G401 (cell line): ENCODE measurements around the gene ZNF804B. TPM values are rescaled to one million over a fixed set of nuclear protein-coding genes. Genes with fewer than 3 reads are reported as not detected.
A peak's percentile ranks its signal among the peaks of the same experiment; 100 is the strongest.

Experiments
- DNase-seq: peaks from one replicate; pipeline ENCODE4 v3.0.0-alpha.2; 2015; ENCODE audit warnings: low spot score
- in situ Hi-C: cut with HindIII; loops from 2 replicates; pipeline ENCODE4 v1.10.0; 2016; ENCODE audit warnings: low sequenced_read_pairs, mixed read lengths
- total RNA-seq: library from RNA; depleted of rRNA; stranded (reverse); fragments of >200 nt; shearing (Covaris generic); gene quantifications from 2 replicates; pipeline ENCODE4 v1.2.3, GENCODE V29; 2014

The ZNF804B gene
- total RNA-seq, 1 experiment from 2014 or later: not detected

DNA sequence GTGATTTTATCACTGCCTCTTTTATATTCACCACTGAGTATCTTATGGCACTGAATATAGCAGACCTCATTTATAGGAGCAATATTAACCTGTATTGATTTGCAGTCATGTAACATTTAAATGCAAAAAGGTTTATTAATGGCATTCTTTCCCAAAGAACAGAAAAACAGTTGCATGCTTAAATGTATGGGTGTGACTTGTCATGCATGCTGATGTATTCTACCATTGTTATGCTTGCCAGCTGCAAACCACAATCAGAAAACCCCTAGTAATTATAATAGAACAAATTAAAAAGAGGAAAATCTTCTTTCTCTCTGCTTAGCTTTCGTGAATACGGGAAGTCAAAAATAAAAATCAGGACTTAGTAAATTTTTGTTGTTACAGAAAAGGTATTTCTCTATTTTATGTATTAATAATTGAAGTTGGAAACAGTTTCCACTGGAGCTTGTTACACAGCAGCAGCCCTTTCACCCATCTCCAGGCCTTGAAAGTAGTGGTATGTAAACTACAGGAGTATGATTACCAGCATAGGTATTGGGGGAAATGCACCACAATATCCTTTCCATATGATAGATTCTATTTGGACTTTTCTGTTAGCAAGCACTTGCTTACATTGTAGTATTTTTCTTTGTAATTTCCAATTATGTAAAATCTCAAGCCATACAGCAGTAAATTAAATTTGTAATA lies 183.5 kb downstream of the ZNF804B start:
- DNase-seq: no peak
- in situ Hi-C loops: no loop called here

DNA sequence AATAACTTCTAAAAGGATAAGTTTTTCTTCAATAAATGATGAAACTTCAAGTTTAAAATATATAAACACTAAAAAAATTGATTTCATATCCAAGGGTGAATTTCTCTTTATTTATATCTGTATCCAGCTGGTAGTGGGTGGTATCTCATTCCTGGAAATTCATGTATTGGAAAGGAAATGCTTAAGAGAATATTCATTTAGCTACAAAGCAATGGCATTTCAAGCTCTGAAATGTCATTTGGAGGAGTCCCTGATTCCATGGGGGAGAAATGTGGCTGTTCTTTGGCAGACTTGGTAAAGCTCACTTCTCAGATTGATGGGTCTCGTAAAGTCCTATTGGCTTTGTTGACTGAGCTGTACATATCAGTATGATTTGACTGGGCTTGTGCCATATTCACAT lies 192.3 kb downstream of the ZNF804B start:
- no peak for DNase-seq
- in situ Hi-C loops: no loop called here

DNA sequence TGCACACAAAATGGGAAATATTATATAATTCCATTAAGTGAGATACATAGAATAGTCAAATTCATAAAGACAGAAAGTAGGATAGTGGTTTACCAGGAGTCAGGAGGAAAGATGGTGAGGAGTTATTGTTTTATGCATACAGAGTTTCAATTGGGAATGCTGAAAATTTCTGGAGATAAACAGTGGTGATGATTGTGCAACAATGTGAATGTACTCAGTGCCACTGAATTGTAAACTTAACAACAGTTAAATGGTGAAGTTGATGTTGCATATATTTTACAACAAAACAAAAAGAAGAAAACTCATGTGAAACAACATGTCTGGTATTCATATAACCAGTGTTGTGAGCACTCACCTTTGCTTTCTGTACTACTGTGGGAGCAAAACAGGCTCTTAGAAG lies 204.9 kb downstream of the ZNF804B start:
- in situ Hi-C loops: no loop called here
- DNase-seq: no peak

DNA sequence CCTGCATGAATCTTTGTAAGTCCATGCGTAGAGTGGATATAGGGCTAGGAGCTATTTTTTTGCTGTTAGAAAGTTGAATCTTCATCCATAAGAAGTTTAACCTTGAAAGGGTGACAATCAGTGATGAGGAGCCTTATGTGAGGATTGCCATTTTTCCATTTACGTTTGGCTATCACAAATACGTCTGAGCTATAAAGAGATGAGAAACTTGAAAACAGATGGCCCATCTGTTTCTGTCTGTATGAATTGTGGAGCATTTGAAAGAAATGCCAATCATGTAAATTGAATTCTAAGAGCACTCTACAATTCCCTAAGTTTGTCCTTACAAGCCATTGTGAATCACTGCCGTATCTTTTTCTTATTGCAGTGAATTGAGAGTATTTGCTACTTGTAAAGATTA lies 205.9 kb downstream of the ZNF804B start:
- in situ Hi-C loops: no loop called here
- DNase-seq: no peak

DNA sequence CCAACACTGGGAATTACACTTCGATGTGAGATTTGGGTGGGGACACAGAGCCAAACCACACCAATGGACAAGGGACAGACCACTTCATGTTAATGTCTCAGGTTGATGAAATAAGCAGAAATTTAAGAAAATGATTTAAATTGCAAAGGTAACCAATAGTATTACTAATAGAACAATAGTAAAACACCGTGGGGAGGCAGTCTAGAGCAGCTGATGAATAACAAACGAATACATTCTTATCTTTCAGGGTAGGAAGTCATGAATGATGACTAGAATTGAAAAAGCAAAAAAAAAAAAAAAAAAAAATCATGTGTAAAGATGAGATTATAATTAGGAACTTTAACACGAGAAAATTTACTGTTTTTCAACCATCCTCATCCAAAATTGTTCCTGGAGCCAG lies 207.9 kb downstream of the ZNF804B start:
- DNase-seq: no peak
- in situ Hi-C loops: no loop called here

DNA sequence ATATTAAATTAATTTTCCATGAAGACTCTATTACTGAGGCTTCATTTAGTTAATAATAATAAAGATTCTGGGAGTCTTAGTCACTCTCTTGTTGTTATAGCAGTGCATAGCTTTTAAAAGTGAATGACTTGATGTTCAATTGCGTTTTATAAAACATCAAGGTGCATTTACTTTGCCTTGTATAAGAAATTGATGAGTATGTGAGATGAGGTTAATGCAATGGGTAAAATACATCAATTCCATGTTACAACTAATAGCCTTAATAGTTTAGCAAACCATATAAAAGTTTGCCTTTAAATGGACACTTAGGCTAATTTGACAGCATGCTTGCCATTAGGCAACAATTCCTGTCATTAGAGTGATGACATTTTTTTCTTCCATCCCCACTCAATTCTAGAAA lies 209.7 kb downstream of the ZNF804B start:
- no peak for DNase-seq
- in situ Hi-C loops: no loop called here

DNA sequence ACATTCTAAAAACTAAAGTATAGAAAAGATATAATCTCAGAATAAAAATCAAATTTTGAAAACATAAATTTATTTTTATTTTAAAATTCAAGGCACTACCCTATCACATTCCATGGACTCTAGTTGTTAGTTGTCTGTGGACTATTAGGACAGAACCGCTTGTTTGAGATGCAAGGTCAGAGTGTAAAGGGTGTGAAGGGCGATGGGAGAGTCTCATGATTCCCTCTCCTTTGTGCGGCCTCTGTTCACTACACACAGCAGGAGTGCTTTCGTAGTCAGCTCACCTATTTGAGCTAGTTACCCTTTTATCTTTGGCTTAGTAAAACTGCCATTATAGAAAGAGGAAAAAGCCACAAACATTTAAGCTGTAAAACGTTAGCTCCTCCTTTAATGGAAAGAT lies 225.8 kb downstream of the ZNF804B start:
- in situ Hi-C loops: no loop called here
- DNase-seq: no peak

DNA sequence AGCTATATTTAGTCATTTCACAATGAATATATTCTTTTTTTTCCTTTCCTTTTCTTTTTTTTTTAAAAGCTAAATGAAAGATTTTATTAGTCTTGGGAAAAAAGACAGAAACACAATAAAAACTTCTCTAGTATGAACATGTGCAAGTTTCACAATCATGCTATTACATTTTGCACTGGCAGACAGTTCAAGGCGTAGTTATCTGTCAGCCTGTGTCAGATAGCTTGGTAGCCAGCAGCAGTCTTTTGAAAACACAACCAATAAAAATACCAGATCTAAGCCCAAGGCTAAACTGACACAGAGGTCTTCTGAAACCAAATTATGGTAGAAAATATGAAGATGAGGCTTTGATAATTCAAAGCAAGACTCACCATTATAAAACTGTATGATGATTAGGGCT lies 241.8 kb downstream of the ZNF804B start:
- in situ Hi-C loops: no loop called here
- no peak for DNase-seq

DNA sequence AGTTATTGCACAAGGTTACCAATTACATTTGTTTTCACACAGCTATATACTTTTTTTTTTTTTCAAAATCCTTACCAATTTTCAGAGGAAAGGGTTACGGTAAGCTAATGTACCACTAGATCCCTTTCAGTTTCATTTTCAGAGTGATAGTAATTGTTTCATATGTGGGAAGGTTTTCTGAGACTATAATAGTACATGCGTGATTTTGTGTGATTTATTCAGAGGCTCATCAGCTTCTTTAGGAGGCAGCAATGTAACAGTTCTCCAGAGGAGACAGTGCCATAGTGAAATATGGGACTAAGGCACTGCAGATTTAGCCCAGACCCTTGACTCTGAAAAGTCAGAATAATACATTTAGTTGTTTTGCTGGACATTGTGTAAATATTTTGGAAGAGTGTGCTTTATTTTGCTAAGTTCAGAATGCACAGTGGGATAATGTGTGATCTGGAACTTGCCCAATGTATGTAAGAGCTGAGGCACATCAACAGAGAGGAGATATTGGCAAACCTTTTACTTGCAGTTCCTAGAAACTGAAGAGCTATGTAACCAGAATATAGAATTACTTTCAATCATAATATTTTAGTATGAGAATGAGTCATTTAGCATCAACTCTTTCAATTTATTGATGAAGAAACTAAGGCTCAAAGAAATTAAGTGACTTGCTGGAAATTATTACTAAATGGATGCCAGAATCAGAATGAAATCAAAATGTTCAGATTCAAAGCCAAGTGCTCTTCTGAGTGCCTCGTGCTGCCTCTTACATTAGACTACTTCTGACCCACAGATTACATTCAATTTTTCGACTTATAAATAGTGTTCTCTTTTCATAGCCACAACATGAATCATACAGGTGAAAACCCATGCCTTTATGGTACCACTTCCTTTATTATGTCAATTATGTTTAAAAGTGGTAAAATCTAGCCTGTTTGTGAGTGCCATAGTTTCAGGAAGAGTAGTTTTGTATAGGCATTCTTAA lies 243.8 kb downstream of the ZNF804B start:
- in situ Hi-C loops: no loop called here
- DNase-seq: peak; percentile 4

DNA sequence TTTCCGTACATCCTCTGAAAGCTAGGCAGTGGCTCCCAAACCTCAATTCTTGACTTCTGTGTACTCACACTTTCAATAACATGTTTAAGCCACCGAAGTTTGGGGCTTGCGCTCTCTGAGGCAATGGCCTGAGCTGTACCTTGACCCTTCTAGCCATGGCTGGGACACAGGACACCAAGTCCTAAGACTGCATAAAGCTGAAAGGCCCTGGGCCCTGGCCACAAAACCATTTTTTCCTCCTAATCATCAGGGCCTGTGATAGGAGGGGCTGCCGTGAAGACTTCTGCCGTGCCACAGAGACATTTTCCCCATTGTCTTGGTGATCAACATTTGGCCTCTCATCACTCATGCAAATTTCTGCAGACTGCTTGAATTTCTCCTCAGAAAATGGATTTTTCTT lies 252.5 kb downstream of the ZNF804B start:
- in situ Hi-C loops: no loop called here

DNA sequence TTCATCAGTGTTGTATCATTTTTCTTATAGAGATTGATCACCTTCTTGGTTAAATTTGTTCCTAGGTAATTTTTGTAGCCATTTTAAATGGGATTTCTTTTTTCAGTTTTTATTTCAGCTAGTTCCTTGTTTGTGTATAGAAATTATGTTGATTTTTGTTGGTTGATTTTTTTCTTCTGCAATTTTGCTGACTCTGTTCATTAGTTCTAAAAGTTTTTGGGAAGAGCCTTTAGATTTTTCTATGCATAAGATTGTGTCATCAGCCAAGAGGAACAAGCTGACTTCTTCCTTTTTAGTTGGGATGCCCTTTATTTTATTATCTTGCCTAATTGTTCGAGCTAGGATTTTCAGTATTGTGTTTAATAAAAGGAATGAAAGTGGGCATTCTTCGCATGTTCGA lies 258.2 kb downstream of the ZNF804B start:
- in situ Hi-C loops: no loop called here
- DNase-seq: no peak

More for the DNA sequence above, 252.5 kb downstream of the ZNF804B start:
- no peak for DNase-seq

DNA sequence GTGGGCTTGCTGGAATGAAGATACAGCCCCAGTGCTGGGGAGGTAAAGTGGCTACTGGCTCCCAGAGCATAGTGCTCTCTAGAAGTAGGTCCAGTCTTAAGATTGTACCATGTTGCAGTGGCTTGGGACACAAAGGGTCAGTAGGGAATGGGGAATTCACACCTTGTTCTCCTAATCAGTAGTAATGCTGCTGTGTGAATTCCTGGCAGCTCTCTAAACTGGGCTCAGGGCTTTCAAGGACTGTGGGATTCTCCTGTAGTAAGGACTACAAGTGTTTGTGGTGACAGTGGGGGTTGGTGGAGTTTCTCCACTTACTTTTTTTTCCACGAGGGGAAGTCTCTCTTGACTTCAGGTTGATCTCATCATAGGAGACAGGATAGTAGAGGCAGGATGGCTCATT lies 262.2 kb downstream of the ZNF804B start:
- in situ Hi-C loops: no loop called here
- DNase-seq: no peak

DNA sequence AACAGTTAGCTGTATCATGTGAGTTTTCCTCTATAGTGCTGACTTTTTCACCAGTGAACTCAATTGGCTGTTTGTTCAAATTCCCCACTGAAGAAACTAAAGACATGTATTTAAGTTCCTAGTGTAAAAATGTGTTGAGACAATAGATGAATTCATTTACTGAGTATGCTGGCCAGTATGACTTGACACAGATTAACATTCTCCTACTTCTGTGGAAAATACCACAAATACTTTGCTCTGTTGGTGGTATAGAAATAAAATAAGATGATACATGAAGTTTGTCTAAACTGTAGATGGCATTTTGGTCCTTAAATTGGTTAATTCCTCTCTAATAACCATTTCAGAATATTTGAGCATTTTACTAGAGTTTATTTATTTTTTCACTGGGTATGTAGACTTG lies 263.7 kb downstream of the ZNF804B start:
- DNase-seq: no peak
- in situ Hi-C loops: no loop called here

DNA sequence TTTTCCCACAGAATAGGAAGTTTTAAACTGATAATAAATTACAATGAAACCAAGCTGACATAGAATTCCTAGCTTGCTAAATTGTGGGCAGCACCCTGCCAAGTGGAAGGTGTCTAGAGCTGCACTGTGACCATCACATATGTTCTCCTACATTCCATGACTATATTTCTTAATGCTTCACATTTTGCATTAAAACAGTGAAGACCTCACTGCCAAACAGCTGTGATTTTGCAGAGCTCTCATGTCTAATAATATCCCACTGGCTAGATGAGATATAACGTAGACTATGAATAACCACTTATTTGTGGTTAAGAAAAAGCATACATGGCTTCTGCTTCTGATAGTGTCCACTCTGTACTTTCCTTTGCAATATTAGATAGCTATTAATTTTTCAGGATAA lies 264.4 kb downstream of the ZNF804B start:
- in situ Hi-C loops: no loop called here
- DNase-seq: no peak

DNA sequence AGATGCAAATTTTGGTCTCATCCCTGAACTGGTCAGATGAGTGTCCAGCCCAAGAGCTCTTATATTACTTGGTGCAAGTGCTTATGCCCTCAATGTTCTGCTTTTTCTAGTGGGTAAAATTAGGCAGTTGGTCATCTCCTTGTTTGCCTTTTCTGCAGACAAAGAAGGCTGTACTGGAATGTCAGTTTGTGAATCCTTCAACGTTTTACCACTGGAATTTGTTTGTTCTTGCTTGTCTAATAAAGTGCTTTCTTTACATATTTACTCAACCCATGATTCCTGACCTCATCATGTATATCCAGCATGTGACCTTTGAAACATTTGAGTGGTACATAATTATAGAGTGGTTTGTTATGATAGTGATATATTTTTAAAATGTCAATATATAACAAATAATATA lies 268.3 kb downstream of the ZNF804B start:
- in situ Hi-C loops: no loop called here

DNA sequence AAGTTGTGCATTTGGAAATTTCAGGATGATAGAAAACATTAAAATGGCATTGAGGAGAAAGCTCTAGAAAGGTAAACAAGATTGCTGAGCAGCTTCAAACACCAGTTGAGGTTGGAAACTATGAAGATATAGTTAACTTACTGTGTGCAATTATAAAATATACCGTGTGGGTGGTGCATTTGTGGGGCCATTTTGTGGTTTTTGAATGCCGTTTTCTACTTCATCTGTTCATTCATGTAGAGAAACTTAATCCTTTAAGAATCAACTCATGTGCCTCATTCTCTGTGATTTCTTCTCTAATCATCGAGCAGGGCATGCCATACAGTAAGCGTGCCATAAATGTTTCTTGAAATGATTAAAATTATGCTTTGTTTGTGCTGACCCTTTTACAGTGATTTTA lies 268.8 kb downstream of the ZNF804B start:
- in situ Hi-C loops: no loop called here
- DNase-seq: no peak

More for the DNA sequence above, 268.3 kb downstream of the ZNF804B start:
- DNase-seq: no peak

DNA sequence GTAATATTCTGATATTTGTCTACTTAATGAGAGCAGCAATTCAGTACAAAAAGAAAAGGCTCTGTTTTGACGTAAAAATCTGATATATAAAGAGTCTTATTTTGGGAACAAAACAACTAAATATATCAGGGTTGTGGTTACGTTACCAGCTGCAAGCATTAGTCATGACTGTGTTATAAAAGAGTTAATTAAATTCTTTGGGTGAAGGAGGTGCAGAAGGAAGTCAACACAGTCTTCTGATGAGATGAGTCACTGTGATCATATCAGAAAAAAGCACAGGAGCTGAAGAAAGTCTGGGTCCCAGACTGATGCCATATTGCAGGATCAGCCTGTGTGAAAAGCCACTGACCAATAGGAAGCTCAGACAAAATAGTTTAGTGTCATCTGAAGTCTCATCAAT lies 270.4 kb downstream of the ZNF804B start:
- in situ Hi-C loops: no loop called here

DNA sequence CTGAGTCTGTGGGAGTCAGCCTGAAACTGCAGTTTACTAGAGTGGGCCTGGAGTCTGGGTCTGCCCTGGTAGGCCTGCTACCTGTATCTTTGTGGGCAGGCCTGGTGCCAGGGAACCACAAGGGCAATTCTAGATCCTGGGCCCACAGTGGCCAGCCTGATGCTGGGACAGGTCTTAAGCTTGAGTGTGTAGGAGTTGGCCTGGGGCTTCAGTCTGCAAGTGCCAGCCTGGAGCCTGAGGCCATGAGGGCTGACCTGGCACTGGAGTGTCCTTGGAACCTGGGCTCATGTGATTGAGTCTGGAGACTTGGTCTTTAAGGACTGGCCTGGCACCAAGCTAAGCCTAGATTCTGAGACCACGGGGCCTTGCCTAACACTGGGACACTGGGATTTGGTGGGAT lies 281.7 kb downstream of the ZNF804B start:
- in situ Hi-C loops: no loop called here
- DNase-seq: no peak

More for the DNA sequence above, 270.4 kb downstream of the ZNF804B start:
- DNase-seq: no peak

DNA sequence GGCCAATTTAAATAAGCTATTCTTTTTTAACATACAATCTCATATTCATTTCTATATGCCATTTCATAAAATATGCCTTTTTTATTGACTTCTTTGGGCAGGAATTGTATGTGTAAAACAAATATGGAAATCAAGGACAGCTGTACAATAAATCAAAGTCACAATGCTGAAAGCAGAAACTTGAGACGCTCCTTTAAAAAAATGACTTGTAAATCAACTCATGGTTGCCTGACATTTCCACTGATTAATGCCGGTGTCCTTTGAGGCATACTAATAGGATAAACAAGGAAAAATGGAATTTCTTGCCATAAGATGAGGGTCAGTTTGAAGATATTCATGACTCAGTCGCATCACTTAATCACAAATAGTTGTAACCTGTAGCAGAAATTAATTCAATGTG lies 283.4 kb downstream of the ZNF804B start:
- in situ Hi-C loops: no loop called here
- DNase-seq: no peak

DNA sequence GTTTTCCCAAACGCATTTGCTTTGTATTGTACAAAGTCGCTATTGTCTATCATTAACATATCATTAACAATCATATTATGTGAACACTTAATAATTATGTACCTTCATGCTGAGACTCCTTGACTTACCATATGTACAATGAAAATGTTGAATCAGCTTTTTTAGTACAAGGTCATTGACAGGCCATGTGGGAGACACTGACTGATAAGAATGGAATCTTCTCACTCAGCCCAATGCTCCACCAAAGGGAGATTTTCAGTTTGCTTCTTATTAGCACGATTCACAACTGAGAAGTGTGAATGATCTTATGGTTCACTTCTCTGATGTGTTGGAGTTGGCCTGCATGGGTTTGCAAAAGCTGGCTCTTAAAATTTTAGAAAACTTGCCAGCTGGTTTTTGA lies 289.5 kb downstream of the ZNF804B start:
- no peak for DNase-seq
- in situ Hi-C loops: no loop called here

DNA sequence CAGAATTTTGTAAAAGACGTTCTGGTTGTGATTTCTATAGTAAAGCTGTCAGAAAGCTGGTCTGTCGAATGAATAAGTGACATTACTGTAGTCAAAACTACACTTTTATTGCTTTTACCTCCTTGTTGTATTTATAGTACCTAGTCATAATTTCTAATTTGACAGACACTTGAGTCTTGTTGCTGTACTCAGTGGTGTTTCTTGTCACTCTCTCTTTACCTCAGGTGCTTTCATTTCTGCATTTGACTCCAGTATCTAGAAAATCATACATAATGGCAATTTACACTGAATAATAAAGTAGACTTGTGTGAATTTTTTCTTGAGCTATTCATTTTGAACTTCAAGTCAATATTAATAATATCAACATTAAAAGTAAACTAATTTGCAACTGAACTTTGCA lies 293.6 kb downstream of the ZNF804B start:
- DNase-seq: no peak
- in situ Hi-C loops: no loop called here
